ENCODE measurements around the gene SCYGR8.
"Not testable (repeated sequence)": the region's sequence is repeated elsewhere in the genome, so short reads cannot be mapped to it uniquely, and the experiment has no call there.

Gene SCYGR8

DNA sequence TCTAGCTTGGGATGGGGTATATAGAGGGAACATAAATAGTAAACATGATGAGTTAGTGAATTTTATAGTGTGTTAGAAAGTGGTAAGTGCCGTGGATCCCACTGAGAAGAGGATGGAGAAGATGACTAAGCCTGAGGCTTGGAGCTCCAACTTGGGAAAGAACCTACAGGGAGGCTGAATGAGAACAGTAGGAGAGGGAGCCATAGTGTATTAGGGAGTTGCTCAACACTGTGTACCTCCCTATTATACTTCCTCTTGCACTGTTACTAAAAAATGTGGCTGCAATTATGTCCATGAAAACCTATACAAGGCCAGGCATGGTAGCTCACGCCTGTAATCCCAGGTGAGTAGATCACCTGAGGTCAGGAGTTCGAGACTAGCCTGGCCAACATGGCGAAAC lies 25.0 kb upstream of the SCYGR8 start:
- no peak overlapping the region for H3K27ac Mint-ChIP-seq
- H3K4me1 Mint-ChIP-seq, result peaks cover 13% of the 10 kb centered on the region
- no peak overlapping the region for H3K4me3 Mint-ChIP-seq
- H3K27me3 Mint-ChIP-seq (ENCODE audit: low read depth, poor library complexity), result peaks cover 36% of the 10 kb centered on the region
- DNase-seq, result no peak
- no peaks in the 10 kb centered on the region for H3K36me3 Mint-ChIP-seq (ENCODE audit: low read depth)
- TF ChIP-seq CTCF (IDR thresholded peaks at IDR 0.05), result no peak
- no peaks in the 10 kb centered on the region for H3K9me3 Mint-ChIP-seq

GRCh38 chr2:227722821-227723220 lies 22.9 kb upstream of the SCYGR8 start:
- H3K4me1 Mint-ChIP-seq, result peaks cover 13% of the 10 kb centered on the region
- DNase-seq; H3K36me3 Mint-ChIP-seq (ENCODE audit: low read depth); H3K9me3 Mint-ChIP-seq; H3K27ac Mint-ChIP-seq; H3K4me3 Mint-ChIP-seq: not testable (repeated sequence)
- H3K27me3 Mint-ChIP-seq (ENCODE audit: low read depth, poor library complexity), result peaks cover 15% of the 10 kb centered on the region

GRCh38 chr2:227724394-227725039 lies 21.2 kb upstream of the SCYGR8 start, which contains the start of gene SCYGR6:
Gene SCYGR6, minus strand, starts transcription at chr2:227724757. Its CDS starts 0 bp downstream, at chr2:227724757.
- H3K27ac Mint-ChIP-seq, result no peak within 1 kb of the TSS
- peaks cover 13% of the 10 kb centered on the region for H3K4me1 Mint-ChIP-seq
- no peak for TF ChIP-seq CTCF (IDR thresholded peaks at IDR 0.05)
- DNase-seq, result no peak
- no peaks in the 10 kb centered on the region for H3K9me3 Mint-ChIP-seq
- H3K27me3 Mint-ChIP-seq (ENCODE audit: low read depth, poor library complexity), result peaks cover 11% of the 10 kb centered on the region
- no peak within 1 kb of the TSS for H3K4me3 Mint-ChIP-seq
- H3K36me3 Mint-ChIP-seq (ENCODE audit: low read depth), result no peaks in the 10 kb centered on the region

- Mint-ChIP-seq H3K4me1 (peaks cover 2% of the 10 kb centered on the region), H3K27me3 (ENCODE audit: low read depth, poor library complexity) (peaks cover 21% of the 10 kb centered on the region), H3K27ac (no peak within 1 kb of the TSS), H3K36me3 (ENCODE audit: low read depth) (no peaks in the 10 kb centered on the region), H3K4me3 (no peak within 1 kb of the TSS), H3K9me3 (peaks cover 3% of the 10 kb centered on the region)
- no peak for TF ChIP-seq CTCF (IDR thresholded peaks at IDR 0.05)
- DNase-seq, result no peak
Observed at GRCh38 chr2:227728035-227728434, 17.7 kb upstream of the SCYGR8 start, which contains the start of gene SCYGR7. Gene SCYGR7, plus strand, starts transcription at chr2:227728335. Its CDS starts 0 bp downstream, at chr2:227728335.

- no peak for TF ChIP-seq CTCF (IDR thresholded peaks at IDR 0.05)
- Mint-ChIP-seq H3K36me3 (ENCODE audit: low read depth) (no peaks in the 10 kb centered on the region), H3K27me3 (ENCODE audit: low read depth, poor library complexity) (peaks cover 8% of the 10 kb centered on the region), H3K4me1 (peaks cover 6% of the 10 kb centered on the region), H3K9me3 (no peaks in the 10 kb centered on the region), H3K4me3 (no peak overlapping the region), H3K27ac (peak overlapping the region; percentile 62)
- DNase-seq, result no peak
Observed at GRCh38 chr2:227739351-227739750, 6.3 kb upstream of the SCYGR8 start.

DNA sequence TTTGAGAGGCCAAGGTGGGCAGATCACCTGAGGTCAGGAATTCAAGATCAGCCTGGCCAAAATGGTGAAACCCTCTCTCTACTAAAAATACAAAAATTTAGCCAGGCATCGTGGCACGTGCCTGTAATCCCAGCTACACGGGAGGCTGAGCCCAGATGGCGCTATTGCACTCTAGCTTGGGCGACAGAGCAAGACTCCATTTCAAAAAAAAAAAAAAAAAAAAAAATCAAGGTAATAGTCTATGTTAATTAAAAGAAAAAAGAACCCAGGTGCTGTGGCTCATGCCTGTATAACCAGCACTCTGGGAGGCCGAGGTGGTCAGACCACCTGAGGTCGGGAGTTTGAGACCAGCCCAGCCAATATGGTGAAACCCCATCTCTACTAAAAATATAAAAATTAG lies 5.0 kb upstream of the SCYGR8 start:
- H3K36me3 Mint-ChIP-seq (ENCODE audit: low read depth); H3K27ac Mint-ChIP-seq; DNase-seq; H3K4me3 Mint-ChIP-seq; H3K4me1 Mint-ChIP-seq; H3K9me3 Mint-ChIP-seq: not testable (repeated sequence)
- H3K27me3 Mint-ChIP-seq (ENCODE audit: low read depth, poor library complexity), result peaks cover 14% of the 10 kb centered on the region

DNA sequence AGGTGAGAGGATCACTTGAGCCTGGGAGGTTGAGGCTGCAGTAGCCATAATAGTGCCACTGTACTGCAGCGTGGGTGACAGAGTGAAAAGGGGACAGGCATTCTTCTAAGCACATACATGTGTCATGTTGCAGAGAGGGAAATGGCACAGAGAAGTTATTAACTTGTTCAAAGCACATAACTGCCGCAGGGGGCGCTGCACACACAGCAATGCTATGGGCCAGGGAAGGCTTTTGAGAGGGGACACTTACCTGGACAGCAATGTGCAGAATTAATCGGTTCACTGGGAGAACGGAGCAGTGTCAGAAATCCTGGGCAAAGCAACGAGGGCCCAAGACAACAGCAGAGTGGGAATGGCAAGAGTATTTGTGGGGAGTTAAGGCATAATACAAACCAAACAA lies 2.4 kb downstream of the SCYGR8 start:
- no peaks in the 10 kb centered on the region for H3K36me3 Mint-ChIP-seq (ENCODE audit: low read depth)
- H3K9me3 Mint-ChIP-seq, result no peaks in the 10 kb centered on the region
- peaks cover 6% of the 10 kb centered on the region for H3K27me3 Mint-ChIP-seq (ENCODE audit: low read depth, poor library complexity)
- TF ChIP-seq CTCF (IDR thresholded peaks at IDR 0.05), result peak; percentile 49
- peaks cover 2% of the 10 kb centered on the region for H3K4me1 Mint-ChIP-seq
- peak; percentile 53 for DNase-seq
- H3K27ac Mint-ChIP-seq, result no peak overlapping the region
- no peak overlapping the region for H3K4me3 Mint-ChIP-seq

- H3K4me1 Mint-ChIP-seq, result peaks cover 16% of the 10 kb centered on the region
- not testable (repeated sequence) for H3K4me3 Mint-ChIP-seq; H3K36me3 Mint-ChIP-seq (ENCODE audit: low read depth)
Observed at GRCh38 chr2:227756261-227756660, 10.6 kb downstream of the SCYGR8 start.

More at GRCh38 chr2:227756261-227756660, 10.6 kb downstream of the SCYGR8 start:
- H3K27me3 Mint-ChIP-seq (ENCODE audit: low read depth, poor library complexity); DNase-seq; H3K27ac Mint-ChIP-seq; H3K9me3 Mint-ChIP-seq: not testable (repeated sequence)

All from nephron progenitor cell (in vitro differentiated cells).